ENCODE data around the gene KIF5B.

GRCh38 chr10:32015386-32015785 is 40.8 kb downstream of the KIF5B start:
- no peak for TF ChIP-seq EZH2 (IDR thresholded peaks at IDR 0.05; ENCODE audit: borderline replicate concordance, low read length)
- TF ChIP-seq, protein P1, sequence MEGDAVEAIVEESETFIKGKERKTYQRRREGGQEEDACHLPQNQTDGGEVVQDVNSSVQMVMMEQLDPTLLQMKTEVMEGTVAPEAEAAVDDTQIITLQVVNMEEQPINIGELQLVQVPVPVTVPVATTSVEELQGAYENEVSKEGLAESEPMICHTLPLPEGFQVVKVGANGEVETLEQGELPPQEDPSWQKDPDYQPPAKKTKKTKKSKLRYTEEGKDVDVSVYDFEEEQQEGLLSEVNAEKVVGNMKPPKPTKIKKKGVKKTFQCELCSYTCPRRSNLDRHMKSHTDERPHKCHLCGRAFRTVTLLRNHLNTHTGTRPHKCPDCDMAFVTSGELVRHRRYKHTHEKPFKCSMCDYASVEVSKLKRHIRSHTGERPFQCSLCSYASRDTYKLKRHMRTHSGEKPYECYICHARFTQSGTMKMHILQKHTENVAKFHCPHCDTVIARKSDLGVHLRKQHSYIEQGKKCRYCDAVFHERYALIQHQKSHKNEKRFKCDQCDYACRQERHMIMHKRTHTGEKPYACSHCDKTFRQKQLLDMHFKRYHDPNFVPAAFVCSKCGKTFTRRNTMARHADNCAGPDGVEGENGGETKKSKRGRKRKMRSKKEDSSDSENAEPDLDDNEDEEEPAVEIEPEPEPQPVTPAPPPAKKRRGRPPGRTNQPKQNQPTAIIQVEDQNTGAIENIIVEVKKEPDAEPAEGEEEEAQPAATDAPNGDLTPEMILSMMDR (IDR thresholded peaks at IDR 0.05; ENCODE audit: low read length) = no peak

Measured in OCI-LY1 (cell line).